Activated CD4-positive, alpha-beta T cell treated with anti-CD3 and anti-CD28 coated beads, Interleukin-2, amount 50 U/mL, for 24 hours (primary cell): ENCODE results near the gene ALDH1A3.

Experiments
- DNase-seq, 2 donors: peaks; one replicate each; pipeline ENCODE4 v3.0.0-alpha.2; 2020; ENCODE audit warnings: low read depth in 1 of 2, low spot score in 1 of 2

The ALDH1A3 gene

GRCh38 chr15:100901296-100901695 lies 21.7 kb downstream of the ALDH1A3 start:
- no peak for DNase-seq

DNA sequence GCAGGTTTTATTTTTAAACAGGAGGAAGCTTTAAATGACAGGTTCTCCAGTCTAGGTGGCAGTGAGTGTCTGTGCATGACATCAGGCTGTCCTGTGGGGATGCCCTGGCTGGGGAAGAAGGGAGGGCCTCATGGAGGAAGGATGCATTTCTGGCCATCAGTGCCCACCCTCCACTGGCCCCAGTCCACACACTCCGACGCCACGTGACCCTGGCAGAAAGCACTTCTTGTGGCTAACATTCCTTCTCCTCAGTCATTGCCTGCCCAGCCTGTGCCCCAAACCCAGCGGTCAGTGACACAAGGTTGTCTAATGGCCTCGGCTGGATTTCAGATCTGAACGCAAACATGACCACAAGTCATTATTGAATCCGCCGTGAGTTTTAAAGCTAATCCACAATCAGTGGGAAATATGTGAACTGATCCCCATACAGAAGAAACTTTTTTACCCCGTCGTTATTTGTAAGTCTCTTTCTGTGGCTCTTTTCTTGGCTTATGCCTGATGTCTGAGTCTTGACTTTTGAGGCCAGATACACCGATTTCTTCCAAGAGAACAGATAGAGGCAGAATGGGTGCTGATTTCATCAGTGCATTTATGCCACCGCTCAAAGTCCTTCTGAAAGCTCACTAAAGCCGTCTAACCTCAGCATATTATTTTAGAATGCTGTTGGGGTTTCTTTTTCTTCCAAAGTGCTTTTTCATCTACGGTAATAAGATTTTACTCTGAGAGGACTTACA lies 22.2 kb downstream of the ALDH1A3 start:
- no peak for DNase-seq

DNA sequence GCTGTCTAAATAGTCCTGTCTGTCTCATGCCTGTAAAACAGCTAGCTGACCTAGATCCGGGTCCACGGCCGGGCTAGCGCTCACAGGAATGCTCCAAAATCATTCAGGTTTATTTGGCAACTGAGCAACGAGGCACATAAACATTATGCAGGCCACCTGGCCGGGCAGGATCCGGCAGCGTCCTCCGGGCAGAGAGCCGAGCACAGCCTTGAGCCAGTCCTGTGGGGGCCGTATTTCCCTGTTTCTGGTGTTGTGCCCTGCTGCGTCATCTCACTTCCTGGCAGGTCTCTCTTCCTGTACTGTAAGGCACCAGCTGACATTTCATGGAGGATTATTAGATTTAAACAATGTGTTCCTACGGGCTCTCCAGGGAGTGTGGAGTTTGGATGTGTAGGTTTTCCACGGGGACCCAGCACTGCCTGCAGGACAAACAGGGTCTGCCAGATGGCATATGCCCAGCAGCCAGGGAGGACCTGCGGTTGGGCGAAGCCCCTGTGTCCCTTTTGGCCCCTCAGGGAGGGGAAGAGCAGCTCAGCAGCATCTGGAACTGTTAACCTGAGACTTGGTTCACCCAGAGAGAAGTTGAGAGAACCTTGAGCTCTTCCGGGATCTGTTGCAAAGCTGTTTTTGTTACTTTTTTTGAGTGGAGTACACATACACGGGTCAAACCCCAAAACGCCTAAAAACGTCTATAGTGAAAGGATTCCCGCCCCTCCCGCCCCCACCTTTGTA lies 23.0 kb downstream of the ALDH1A3 start:
- no peak for DNase-seq

DNA sequence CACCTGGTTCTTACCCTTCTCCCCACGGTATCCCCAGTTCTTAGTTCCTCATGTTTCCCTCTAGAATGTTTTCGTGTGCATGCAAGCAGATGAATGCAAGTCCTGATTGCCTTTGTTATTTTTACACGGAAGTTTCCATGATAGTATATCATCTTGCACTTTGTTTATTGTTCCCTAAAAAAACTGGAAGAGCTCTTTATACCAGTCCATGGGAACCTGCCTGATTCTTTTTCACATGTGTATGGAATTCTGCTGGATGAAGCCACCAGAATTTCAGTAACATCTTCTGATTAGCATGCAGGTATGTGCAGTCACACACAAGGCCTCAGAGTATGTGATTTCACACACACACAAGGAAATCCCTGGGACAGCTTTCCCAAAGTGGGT lies 23.5 kb downstream of the ALDH1A3 start:
- DNase-seq: no peak

GRCh38 chr15:100905850-100906249 lies 26.2 kb downstream of the ALDH1A3 start:
- no peak for DNase-seq

DNA sequence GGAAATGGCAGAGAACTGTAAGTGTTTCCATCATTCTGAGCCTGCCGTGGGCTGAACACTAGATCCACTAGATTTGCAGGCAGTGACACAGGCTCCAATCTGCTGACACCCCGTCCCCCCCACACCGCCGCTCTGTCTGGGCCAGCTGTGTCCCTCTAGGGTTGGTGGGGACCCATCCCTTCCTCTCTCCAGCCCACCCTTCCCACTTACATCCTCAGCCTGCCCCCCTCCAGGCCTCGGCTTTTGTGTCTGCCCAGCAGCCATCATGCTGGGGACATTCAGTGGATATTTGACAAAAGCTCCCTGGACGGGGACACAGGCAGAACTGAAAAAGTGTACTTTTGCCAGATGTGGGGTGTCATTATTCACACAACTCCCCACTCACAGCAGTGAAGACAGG lies 28.8 kb downstream of the ALDH1A3 start:
- DNase-seq: no peak

GRCh38 chr15:100909565-100909964 lies 29.9 kb downstream of the ALDH1A3 start:
- DNase-seq: no peak

DNA sequence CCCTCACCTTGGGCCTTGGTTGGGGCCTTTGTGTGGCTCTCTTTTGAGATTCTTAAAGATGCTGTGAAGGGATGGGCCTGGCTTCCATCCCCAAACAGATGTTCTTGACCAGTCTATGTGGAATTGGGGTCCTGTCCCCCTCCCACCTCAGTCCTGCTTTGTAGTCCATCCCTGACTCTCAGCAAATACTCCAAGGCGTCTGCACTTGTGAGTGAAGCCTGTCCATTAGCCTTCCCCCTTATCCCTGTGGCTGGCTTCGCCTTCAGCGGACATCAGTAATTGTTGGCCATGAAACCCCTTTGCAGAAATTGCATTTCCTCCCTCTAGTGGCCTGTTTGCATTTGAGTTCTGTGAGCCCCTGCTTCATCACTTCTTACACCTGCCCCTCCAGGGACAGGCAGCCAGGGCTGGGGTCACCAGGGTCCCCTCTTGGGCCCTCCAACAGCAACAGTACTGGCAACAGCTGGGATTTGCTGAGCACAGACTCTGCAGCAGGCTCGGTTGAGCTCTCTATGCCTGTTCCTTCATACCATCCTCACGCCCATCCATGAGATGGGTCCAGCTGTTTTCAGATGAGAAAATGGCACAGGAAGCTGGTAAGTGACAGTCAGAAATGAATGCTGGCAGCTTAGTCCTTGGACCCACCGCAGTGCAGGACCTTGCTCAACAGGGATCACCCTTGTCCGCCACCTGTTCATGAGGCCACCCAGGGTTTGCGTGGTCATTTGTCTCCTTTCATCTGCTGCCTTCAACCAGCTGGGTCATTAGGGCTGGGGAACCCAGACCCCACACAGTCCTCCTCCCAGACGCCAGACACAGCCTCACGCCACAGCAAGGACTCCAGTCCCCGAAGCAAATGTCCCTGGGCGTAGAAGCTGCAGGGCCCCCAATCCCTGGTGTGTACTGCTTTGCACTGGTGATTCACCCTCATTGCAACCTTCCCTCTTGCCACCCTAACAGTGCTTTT lies 30.6 kb downstream of the ALDH1A3 start:
- no peak for DNase-seq

- no peak for DNase-seq
Observed at GRCh38 chr15:100911086-100911485, 31.5 kb downstream of the ALDH1A3 start.

DNA sequence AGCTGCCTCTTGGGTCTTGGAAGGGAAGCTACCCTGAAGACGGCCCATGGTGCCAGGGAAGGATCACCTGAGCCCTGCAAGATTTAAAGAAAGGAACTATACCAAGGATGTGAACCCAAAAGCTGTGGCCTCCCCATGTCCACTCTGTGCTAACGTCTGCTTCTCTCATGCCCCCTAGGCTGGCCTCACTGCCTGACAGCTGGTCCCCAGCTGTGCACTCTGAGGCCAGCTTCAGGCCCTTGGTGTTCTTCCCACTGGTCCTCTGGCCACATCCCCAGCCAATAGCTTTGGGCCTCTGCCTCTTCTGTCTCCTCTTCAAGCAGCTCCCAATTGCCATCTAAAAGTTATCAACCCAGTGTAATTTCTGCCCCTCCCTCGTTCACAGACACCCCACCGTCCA lies 34.3 kb downstream of the ALDH1A3 start:
- DNase-seq: no peak

DNA sequence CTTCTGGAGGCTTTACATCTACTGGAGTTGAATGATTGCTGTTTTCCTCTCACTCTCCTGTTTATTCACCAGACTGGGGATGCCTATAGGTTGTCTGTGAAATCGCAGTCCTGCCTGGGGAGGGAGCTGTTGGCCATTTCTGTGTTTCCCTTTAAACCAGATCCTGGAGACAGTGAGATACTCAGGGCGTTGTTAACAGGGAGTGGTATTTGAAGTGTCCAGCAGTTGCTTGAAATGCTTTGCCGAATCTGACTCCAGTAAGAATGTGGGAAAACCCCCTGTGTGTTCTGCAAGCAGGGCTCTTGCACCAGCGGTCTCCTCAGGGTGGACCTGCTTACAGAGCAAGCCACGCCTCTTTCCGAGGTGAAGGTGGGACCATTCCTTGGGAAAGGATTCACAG lies 35.2 kb downstream of the ALDH1A3 start:
- DNase-seq: no peak

DNA sequence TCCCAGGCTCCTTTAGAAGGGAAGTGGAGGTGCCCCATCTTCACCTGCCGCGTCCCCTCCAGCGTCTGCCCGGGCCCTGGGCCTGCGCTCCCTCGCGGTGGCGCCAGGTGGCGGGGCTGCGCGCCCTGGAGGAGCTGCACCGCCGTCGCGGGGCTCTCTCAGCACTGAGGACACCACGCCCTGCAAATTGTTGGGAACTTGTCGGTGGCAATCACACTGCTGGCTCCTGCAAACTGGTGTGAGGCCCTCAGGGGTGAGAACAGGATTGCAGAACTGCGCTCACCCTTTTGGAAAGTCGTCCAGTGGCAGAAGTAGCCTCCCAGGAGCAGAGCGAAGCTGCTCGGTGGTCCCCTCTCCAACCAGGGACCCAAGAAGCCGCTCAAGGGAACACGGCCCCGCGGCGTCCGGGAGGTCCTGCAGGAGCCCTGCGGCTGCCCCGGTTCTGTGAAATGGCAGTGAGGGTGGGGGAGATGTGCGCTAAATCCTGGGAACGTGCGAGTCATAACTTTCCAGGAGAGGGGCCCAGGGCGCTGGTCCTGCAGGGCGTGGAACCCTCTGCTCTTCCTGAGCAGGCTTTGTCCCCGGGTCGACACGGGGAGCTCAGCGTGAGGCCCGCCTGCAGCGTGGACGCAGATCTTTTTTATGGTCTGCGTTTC lies 38.5 kb downstream of the ALDH1A3 start:
- DNase-seq: peak; percentile 50 to 53

- no peak for DNase-seq
Observed at GRCh38 chr15:100918690-100919480, 39.3 kb downstream of the ALDH1A3 start, which contains the start of gene LRRK1. TSS of gene LRRK1 (plus strand) at chr15:100919357. CDS start at chr15:100924633, 5,276 bp downstream.

- DNase-seq: no peak
Observed at GRCh38 chr15:100919481-100920405, 40.1 kb downstream of the ALDH1A3 start.

GRCh38 chr15:100920516-100921135 lies 41.0 kb downstream of the ALDH1A3 start:
- no peak for DNase-seq

GRCh38 chr15:100922192-100923040 lies 42.8 kb downstream of the ALDH1A3 start:
- no peak for DNase-seq

GRCh38 chr15:100923076-100923475 lies 43.4 kb downstream of the ALDH1A3 start:
- no peak for DNase-seq

DNA sequence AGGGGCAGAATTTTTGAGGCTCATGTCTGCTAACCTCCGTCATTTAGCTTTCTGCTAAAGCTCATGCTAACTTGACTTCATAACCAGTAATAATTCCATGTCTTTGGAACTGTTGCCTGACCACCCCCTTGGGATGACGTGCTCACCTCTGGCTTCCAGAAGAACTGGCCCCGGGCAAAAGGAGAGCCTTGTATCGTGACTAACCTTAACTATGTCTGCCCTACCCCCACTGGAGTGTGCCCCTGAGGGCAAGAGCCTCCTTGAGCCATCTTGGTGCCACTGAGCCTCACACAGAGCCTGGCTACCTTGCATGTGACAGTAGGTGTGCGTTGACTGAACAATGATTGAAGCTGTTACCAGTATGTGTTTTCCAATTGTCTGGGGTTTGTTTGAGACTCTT lies 44.3 kb downstream of the ALDH1A3 start:
- DNase-seq: no peak
